Right kidney (tissue), 9 donors: Measurements from ENCODE around the gene TPSB2.
"Not testable (repeated sequence)": the region's sequence is repeated elsewhere in the genome, so short reads cannot be mapped to it uniquely, and the experiment has no call there.

ENCODE experiments used
- DNase-seq: peaks from one replicate; pipeline ENCODE4 v3.0.0-alpha.2; 2016
- long read RNA-seq, 8 donors: transcript quantifications; one replicate each; lab custom pipeline, GENCODE V29; 2026

Gene TPSB2
- long read RNA-seq, donor 1, result 0 reads
- long read RNA-seq, donor 2, result 0 reads
- long read RNA-seq, donor 3, result 0 reads
- long read RNA-seq, donor 4, result 0 reads
- long read RNA-seq, donor 5, result 0 reads
- long read RNA-seq, donor 6, result 0 reads
- long read RNA-seq, donor 7, result 0 reads
- long read RNA-seq, donor 8, result 0 reads

- not testable (repeated sequence) for DNase-seq
These were observed at the start of gene TPSB2 for GRCh38 chr16:1230084-1230470. Gene TPSB2 (minus strand): TSS chr16:1230184. CDS start chr16:1229951, 233 bp downstream.

GRCh38 chr16:1279081-1279944 is 49.3 kb upstream of the TPSB2 start:
- DNase-seq, result no peak

DNA sequence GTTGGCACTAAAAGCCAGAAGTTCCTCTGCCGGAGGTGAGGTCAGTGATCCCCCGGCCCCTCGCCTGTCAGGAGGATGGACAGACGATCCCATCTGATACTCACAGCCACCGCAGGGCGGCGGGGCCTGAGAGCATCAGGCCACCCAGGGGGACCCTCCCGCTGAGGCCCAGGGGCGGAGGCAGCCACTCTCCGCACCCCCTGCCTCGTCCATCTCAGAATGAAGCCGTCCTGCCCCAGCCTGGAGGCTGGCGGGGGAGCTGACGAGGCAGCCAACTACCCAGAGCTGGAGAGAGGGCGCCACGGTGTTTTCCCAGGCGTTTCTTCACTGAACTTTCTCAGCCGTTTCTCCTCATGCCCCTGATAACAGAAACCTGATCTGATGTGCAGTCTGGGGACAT is 48.5 kb upstream of the TPSB2 start:
- no peak for DNase-seq

GRCh38 chr16:1277617-1278282 is 47.8 kb upstream of the TPSB2 start:
- DNase-seq, result no peak

DNA sequence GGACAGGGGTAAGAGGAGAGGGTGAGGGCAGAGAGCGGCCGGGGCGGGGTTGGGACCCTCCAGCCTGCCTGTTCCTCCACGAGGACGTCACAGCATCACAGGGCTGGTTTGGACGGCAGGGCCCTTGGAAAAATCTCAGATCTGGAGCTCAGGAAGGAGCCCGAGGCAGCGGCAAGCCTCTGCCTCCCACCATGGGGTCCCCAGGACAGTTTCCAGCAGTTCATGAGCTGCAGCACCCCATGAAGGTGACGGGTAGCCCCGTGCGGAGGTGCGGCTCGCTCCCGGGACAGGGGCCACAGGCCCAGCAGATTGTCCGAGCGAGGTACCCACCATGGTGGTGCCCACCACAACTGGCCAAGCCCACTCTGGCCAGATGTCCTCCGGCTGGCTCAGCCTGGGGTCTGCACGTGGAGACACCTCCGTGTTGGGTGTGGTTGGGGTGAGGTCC is 47.2 kb upstream of the TPSB2 start:
- no peak for DNase-seq

- DNase-seq, result no peak
These were observed 46.5 kb upstream of the TPSB2 start for GRCh38 chr16:1276580-1276878.

DNA sequence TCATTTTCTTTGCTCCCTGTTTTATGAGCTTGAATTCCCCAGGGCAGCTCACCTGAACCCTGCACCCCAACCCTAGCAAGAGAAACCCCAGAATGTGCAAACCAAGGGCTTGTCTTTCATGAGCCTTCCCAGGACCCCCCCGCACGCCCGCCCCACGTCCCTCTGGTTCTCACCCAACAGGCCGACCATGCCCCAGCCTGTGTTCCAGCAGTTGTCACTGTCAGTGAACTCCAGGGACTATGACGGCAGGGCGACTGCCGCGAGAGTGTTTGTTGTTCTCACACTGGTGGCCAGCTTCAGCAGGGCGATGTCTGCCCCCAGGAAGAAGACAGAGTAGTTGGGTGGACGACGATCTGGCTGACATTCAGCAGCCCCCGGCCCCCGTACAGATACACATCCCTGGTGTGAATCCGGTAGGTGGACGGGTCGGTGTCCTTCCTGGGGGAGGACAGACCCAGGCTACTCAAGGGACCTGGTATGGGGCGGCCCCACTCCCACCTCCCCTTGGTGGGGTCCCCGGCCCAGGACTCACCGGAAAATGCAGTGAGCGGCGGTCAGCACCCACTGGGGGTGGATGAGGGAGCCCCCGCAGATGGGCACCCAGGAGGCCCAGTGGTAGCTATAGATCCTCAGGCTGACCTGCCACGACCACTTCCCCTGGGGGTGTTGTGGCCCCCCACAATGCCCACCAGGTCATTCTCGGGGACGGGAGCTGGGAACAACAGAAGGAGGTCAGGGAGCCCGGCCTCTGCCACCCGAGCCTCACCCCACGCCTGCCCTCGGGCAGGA is 46.0 kb upstream of the TPSB2 start:
- no peak for DNase-seq

DNA sequence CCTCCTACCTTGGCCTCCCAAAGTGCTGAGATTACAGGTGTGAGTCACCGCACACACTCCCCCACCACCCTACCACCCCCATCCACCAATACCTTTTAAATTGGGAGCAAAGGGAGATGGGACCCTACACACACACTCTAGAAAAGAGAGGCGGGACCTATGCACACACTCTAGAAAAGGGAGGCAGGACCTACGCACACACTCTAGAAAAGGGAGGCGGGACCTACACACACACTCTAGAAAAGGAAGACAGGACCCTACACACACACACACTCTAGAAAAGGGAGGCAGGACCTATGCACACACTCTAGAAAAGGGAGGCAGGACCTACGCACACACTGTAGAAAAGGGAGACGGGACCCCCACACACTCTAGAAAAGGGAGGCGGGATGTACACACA is 44.8 kb upstream of the TPSB2 start:
- DNase-seq, result no peak

- no peak for DNase-seq
These were observed 43.8 kb upstream of the TPSB2 start for GRCh38 chr16:1273816-1274215.

DNA sequence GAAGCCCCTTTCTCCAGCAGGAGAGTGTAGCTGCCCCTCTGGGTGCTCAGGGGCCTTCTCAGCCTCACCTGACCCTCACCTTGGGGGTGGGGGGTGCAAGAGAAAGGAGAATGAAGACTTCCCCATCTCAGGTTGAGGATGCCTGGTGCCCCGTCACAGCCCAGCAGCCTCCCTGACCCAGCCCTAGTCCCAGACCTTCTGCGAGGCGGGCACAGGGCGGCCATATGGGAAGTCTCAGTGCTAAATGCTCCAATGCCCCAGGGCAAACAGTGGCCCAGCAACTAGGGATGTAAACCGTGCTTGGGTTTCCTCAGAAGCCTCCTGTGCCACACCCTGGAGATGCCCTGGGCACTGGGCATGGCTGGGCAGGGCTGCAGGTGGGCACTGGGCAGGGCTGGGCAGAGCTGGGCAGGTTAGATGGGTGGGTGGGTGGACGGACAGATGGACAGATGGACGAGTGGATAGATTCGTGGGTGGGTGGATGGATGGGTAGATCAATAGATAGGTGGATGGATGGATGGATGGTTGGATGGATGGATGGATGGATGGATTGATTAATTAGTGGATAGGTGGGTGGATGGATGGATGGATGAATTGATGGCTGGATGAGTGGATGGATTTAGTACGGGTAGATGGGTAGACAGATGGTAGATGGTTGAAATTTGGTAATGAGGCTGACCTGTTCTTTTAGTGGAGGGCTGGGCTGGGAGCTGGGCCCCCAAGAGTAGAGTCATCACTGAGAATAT is 42.6 kb upstream of the TPSB2 start:
- DNase-seq, result peak; percentile 13

GRCh38 chr16:1271724-1272413 is 41.9 kb upstream of the TPSB2 start:
- peak; percentile 47 for DNase-seq

GRCh38 chr16:1271380-1271723 is 41.4 kb upstream of the TPSB2 start:
- DNase-seq, result no peak

DNA sequence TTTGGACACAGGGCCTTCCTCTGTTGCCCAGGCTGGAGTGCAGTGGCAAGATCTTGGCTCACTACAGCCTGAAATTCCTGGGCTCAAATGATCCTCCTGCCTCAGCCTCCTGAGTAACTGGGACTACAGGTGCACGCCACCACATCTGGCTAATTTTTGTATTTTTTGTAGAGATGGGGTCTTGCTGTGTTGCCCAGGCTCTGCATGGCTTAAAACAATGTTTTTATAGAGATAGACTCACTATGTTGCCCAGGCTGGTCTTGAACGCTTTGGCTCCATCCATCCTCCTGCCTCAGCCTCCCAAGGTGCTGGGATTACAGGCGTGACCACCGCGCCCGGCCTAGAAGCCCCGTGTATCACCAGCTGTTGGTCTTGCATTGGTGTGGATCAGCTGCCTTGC is 39.4 kb upstream of the TPSB2 start:
- DNase-seq, result not testable (repeated sequence)

GRCh38 chr16:1265826-1266225 is 35.8 kb upstream of the TPSB2 start:
- DNase-seq, result no peak

DNA sequence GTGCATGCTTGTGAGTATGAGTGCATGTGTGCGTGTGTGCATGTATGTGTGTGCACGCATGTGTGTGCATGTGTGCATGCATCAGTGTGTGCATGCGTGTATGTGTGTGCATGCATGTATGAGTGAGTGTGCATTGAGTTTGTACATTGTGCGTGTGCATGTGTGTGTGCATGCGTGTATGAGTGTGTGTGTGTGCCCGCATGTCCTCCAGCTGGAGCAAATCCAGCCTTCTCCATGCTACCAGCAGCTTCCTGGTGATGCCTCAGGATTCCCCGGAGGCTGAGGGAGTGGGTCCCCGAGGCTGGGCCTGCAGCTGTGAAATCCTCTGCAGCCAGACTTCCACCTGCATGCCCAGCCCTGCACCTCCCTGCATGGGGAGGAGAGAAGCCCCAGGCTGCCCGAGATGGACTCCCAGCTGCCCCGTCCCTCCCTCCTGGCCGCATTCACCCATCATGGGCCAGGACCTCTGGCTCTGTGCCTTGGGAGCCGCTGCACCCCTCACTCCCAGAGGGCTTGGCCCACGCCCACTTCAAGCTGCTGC is 35.2 kb upstream of the TPSB2 start:
- no peak for DNase-seq

GRCh38 chr16:1264345-1265089 is 34.5 kb upstream of the TPSB2 start:
- DNase-seq, result no peak

DNA sequence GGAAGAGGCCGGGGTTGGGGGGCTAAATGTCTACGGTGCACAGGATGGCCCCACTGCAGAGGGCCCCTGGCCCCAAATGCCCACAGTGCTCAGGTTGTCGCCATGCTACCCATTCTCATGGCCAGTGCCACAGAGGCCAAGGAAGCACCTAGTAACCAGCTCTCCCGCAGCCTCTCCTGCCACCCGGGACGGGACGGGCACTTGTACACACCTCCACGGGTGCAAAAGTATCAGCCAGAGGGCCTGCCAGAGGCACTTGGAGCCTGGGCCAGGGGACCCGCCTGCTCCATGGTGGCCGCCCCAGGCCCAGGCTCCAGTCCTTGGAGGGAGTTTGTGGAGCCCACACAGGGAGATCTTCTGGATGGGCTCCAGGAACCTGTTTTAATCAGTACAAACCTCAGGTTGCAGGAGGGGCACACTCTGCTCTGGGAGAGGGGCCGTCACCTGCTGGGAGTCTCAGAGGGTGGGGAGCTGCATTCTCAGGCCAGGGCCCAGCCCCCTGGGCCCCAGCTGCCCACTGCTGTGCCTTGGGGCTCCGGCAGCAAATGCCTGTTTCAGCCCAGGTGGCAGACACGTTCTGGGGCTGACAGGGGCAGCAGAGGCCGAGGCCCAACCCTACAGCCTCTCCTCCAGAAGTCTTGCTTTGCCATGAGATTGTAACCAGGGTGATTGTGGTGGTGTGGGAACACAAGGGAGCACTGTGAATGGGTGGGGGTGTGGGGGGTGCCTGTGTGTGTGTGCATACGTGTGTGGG is 33.8 kb upstream of the TPSB2 start:
- DNase-seq, result no peak

- DNase-seq, result no peak
These were observed 32.9 kb upstream of the TPSB2 start for GRCh38 chr16:1262846-1263221.

- DNase-seq, result no peak
These were observed 32.3 kb upstream of the TPSB2 start for GRCh38 chr16:1262210-1262845.
